K562 (cell line): ENCODE data around the gene MCRS1. TPM values are rescaled to one million over a fixed set of nuclear protein-coding genes. Genes with fewer than 3 reads are reported as not detected.

Experiments used
- ATAC-seq: fragments of 200-7000 bp; cut with Tn5 transposase; 3 replicates; pipeline ENCODE4 v1.9.1; 2020; ENCODE audit warnings: moderate library complexity
- BruUV-seq: library from RNA; stranded (reverse); fragments of 400-500 nt; replicated peaks from 2 replicates; lab custom pipeline; 2021; lab: Mats Ljungman, UMichigan
- CTCF ChIA-PET: fragments of 300-600 bp; formaldehyde crosslinking; extraction: SDS; loops from one replicate; lab custom pipeline; 2021; ENCODE audit warnings: low intra/inter-chr PET ratio; lab: Yijun Ruan, JAX
- POLR2A ChIA-PET: fragments of 300-600, 350-650 bp; sonication (Branson Sonifier 250); formaldehyde crosslinking; extraction: SDS; loops from one replicate; lab custom pipeline; 2021; ENCODE audit warnings: antibody characterized with exemption, inconsistent platforms; lab: Yijun Ruan, JAX
- DNase-seq, 4 experiments: peaks; one replicate each; pipeline versions ENCODE4 v3.0.0 to v3.0.0-alpha.2; 2011 to 2018; ENCODE audit warnings: low spot score in 3 of 4, mixed read lengths in 3 of 4; ENCODE audit errors: extremely low read depth in 1 of 4
- FAIRE-seq: peaks from 2 replicates; lab custom pipeline; 2011; peaks lifted over from hg19 to GRCh38; lab: Jason Lieb, UNC
- H2AFZ ChIP-seq: 2 replicates; pipeline ENCODE4 v1.6.0; 2011; ENCODE audit warnings: low read depth, low read length, control low read depth, inconsistent platforms
- H3K27ac ChIP-seq: fragments of 200-600 bp; 3 replicates; pipeline ENCODE4 v1.8.0; 2011; ENCODE audit warnings: low read depth, mild to moderate bottlenecking, control low read depth, inconsistent platforms, low read length, moderate library complexity, mixed read lengths; ENCODE audit errors: extremely low read depth
- H3K27me3 ChIP-seq, 2 experiments: fragments of 300-600 bp in 1 of 2; 2 replicates in 1 of 2; 3 replicates in 1 of 2; pipeline versions ENCODE4 v1.6.0 to v1.8.0; 2011; ENCODE audit warnings: inconsistent platforms in 2 of 2, low read length in 2 of 2, mild to moderate bottlenecking in 1 of 2, mixed read lengths in 1 of 2, moderate library complexity in 1 of 2; ENCODE audit not compliant: control insufficient read depth in 2 of 2, insufficient read depth in 2 of 2
- H3K36me3 ChIP-seq: fragments of 300-600 bp; 3 replicates; pipeline ENCODE4 v1.8.0; 2011; ENCODE audit warnings: mild to moderate bottlenecking, low read length, inconsistent platforms; ENCODE audit not compliant: control insufficient read depth, insufficient read depth
- H3K4me1 ChIP-seq, 2 experiments: fragments of 200-600 bp in 1 of 2; replicated peaks in 1 of 2; 2 replicates in 1 of 2; 3 replicates in 1 of 2; pipeline versions ENCODE4 v1.5.1 to v1.8.0; 2011; ENCODE audit warnings: inconsistent platforms in 2 of 2, low read length in 2 of 2, mild to moderate bottlenecking in 1 of 2, mixed read lengths in 1 of 2, moderate library complexity in 1 of 2; ENCODE audit not compliant: control insufficient read depth in 2 of 2, insufficient read depth in 2 of 2
- H3K4me2 ChIP-seq: 2 replicates; pipeline ENCODE4 v1.6.1; 2011; ENCODE audit warnings: low read length, control low read depth, inconsistent platforms, mixed read lengths; ENCODE audit not compliant: insufficient read depth
- H3K4me3 ChIP-seq: fragments of 200-600 bp; sonication (generic), shearing (Covaris generic); 2 replicates; pipeline ENCODE4 v1.5.1; 2016; ENCODE audit warnings: control low read depth, inconsistent platforms
- H3K79me2 ChIP-seq: fragments of 200-600 bp; 3 replicates; pipeline ENCODE4 v1.8.0; 2011; ENCODE audit warnings: low read length, inconsistent platforms; ENCODE audit not compliant: control insufficient read depth, insufficient read depth
- H3K9ac ChIP-seq, 2 experiments: 2 replicates each; pipeline versions ENCODE4 v1.6.0 to v1.6.1; 2011; ENCODE audit warnings: low read depth in 2 of 2, low read length in 2 of 2, control low read depth in 1 of 2, inconsistent platforms in 1 of 2, mild to moderate bottlenecking in 1 of 2, mixed read lengths in 1 of 2; ENCODE audit not compliant: insufficient read depth in 1 of 2
- H3K9me1 ChIP-seq: one replicate; pipeline ENCODE4 v1.6.0; 2011; ENCODE audit warnings: inconsistent platforms, mild to moderate bottlenecking, low read length, moderate library complexity; ENCODE audit not compliant: control insufficient read depth, insufficient read depth
- H3K9me3 ChIP-seq: replicated peaks from 2 replicates; pipeline ENCODE4 v1.5.1; 2011; ENCODE audit warnings: low read depth, low read length, inconsistent platforms; ENCODE audit not compliant: control insufficient read depth, insufficient read depth
- H4K20me1 ChIP-seq: replicated peaks from 2 replicates; pipeline ENCODE4 v1.6.1; 2011; ENCODE audit warnings: low read length, inconsistent platforms, mixed read lengths; ENCODE audit not compliant: control insufficient read depth, insufficient read depth
- BRD9 ChIP-seq: fragments of 450-650 bp; IDR thresholded peaks from 2 replicates; pipeline ENCODE4 v1.6.1; 2018; ENCODE audit warnings: low read depth; ENCODE audit not compliant: partially characterized antibody
- ILF3 ChIP-seq: fragments of 450-650 bp; IDR thresholded peaks from 2 replicates; pipeline ENCODE4 v1.6.1; 2018; ENCODE audit warnings: antibody characterized with exemption, mild to moderate bottlenecking, moderate library complexity, borderline replicate concordance
- PCBP2 ChIP-seq: fragments of 200-400 bp; formaldehyde crosslinking; IDR thresholded peaks from 2 replicates; pipeline ENCODE4 v1.6.1; 2018; ENCODE audit warnings: low read length, low read depth, mild to moderate bottlenecking, moderate library complexity; ENCODE audit not compliant: poor library complexity, severe bottlenecking
- SRF ChIP-seq, 2 experiments: fragments of 250-450, 450-650 bp in 1 of 2; sonication (Bioruptor Pico) in 1 of 2; sonication (generic) in 1 of 2; formaldehyde crosslinking; IDR thresholded peaks; 2 replicates each; pipeline versions ENCODE4 v1.5.0 to v1.5.1; 2020 to 2022; ENCODE audit warnings: mild to moderate bottlenecking in 1 of 2, missing genetic modification reagents in 1 of 2
- YY1 ChIP-seq, 3 experiments: IDR thresholded peaks; 2 replicates each; pipeline ENCODE4 v1.6.1; 2011; ENCODE audit warnings: low read length in 2 of 3, mild to moderate bottlenecking in 2 of 3, moderate library complexity in 2 of 3, borderline replicate concordance in 1 of 3, control low read depth in 1 of 3, low read depth in 1 of 3; ENCODE audit not compliant: insufficient read depth in 3 of 3, insufficient replicate concordance in 2 of 3, control insufficient read depth in 1 of 3, insufficient read length in 1 of 3; ENCODE audit errors: extremely low read depth in 1 of 3
- ZBTB8A ChIP-seq: fragments of 450-650 bp; IDR thresholded peaks from 2 replicates; pipeline ENCODE4 v1.6.1; 2018; ENCODE audit warnings: mild to moderate bottlenecking, moderate library complexity; ENCODE audit not compliant: partially characterized antibody
- ZNF253 ChIP-seq: fragments of 250-450 bp; sonication (Bioruptor Pico); conservative IDR thresholded peaks from 2 replicates; pipeline ENCODE4 v1.6.1; 2021; ENCODE audit warnings: mild to moderate bottlenecking
- ZNF3 ChIP-seq: fragments of 250-450 bp; sonication (Bioruptor Pico); IDR thresholded peaks from 2 replicates; pipeline ENCODE4 v1.5.0; 2021; ENCODE audit warnings: mild to moderate bottlenecking, moderate library complexity
- ZNF316 ChIP-seq: fragments of 450-650 bp; IDR thresholded peaks from 2 replicates; pipeline ENCODE4 v1.6.1; 2016
- ZNF561 ChIP-seq: fragments of 450-650 bp; formaldehyde crosslinking; conservative IDR thresholded peaks from 2 replicates; pipeline ENCODE4 v1.4.0; 2020; ENCODE audit warnings: mild to moderate bottlenecking, moderate library complexity
- WGBS: fragments of 100-300 bp; shearing (Covaris generic); methylation state at CpG from one replicate; pipeline ENCODE4 v1.1.6; 2016; ENCODE audit warnings: low coverage, mixed read lengths; ENCODE audit not compliant: insufficient coverage; ENCODE audit errors: missing lambda C conversion rate; 5-methylcytosine and 5-hydroxymethylcytosine counted together
- in situ Hi-C: fragments of 300-500 bp; cut with MboI; formaldehyde crosslinking; loops from 4 replicates; pipeline ENCODE4 v1.15.0; 2018; ENCODE audit warnings: inconsistent platforms, mixed read lengths
- intact Hi-C: fragments of 100-400 bp; cut with micrococcal nuclease; formaldehyde crosslinking; loops from 2 replicates; pipeline ENCODE4 v1.14.2; 2022
- polyA plus RNA-seq, 8 experiments: library from polyadenylated mRNA; depleted of rRNA in 4 of 8; stranded (reverse) in 5 of 8; unstranded in 3 of 8; fragments of >200 nt; fragmentation: Nextera tagmentation in 2 of 8; fragmentation: Illumina TruSeq in 1 of 8; extraction: Ambion mirVana in 2 of 8; extraction: Trizol in 1 of 8; gene quantifications; 2 replicates each; pipeline versions ENCODE4 v1.2.1 to v1.2.3, GENCODE V29; 2011 to 2014; ENCODE audit warnings: inconsistent platforms in 1 of 8, missing spikeins in 1 of 8
- total RNA-seq, 7 experiments: library from RNA; depleted of rRNA in 6 of 7; stranded (reverse); fragments of >200 nt in 6 of 7; fragmentation: Illumina TruSeq in 2 of 7; extraction: Trizol in 2 of 7; gene quantifications; 2 replicates each; pipeline versions ENCODE4 v1.2.1 to v1.2.3, GENCODE V29; 2011 to 2021; ENCODE audit warnings: low replicate concordance in 1 of 7
- TF ChIP-seq, protein P1 (sequence below): sonication (generic); formaldehyde crosslinking; IDR thresholded peaks from 2 replicates; pipeline ENCODE4 v1.8.0; 2023; ENCODE audit warnings: mild to moderate bottlenecking, missing genetic modification reagents
- TF ChIP-seq, protein P2 (sequence below): fragments of 450-650 bp; IDR thresholded peaks from 2 replicates; pipeline ENCODE4 v1.6.1; 2017; ENCODE audit warnings: antibody characterized with exemption, mild to moderate bottlenecking

The MCRS1 gene
- total and polyA plus RNA-seq, 9 of the 15 experiments (the other 6 are each of a cell fraction or from before 2014, with no cell fraction given), result 50.0 to 100 (median 73.2) TPM

DNA sequence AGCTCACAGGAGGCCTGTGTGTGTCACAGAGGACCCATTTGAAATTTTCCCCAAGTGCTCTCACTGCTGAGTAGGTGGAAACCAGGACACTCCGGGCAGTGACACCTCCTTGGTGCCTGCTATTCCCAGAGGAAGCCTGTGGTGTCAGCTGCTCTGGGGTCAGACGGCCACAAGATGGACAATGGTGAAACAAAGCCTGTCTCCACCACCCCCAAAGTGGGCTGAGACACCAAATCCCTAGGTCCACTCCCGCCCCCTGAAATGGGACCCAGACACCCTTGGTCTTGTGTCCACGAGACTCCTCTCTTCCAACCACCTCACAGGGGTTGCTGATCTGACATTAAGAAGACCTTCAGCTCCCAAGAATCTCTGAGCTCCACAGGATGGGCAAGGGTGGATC is 22.1 kb downstream of the MCRS1 start:
- H3K9me1 ChIP-seq, result peaks cover 3% of the 10 kb centered on the region
- H3K4me3 ChIP-seq, result no peak overlapping the region
- in situ Hi-C loops (no loop called here), intact Hi-C loops (no loop called here)
- no peak for ATAC-seq
- no peak for TF ChIP-seq PCBP2
- TF ChIP-seq, protein P1, sequence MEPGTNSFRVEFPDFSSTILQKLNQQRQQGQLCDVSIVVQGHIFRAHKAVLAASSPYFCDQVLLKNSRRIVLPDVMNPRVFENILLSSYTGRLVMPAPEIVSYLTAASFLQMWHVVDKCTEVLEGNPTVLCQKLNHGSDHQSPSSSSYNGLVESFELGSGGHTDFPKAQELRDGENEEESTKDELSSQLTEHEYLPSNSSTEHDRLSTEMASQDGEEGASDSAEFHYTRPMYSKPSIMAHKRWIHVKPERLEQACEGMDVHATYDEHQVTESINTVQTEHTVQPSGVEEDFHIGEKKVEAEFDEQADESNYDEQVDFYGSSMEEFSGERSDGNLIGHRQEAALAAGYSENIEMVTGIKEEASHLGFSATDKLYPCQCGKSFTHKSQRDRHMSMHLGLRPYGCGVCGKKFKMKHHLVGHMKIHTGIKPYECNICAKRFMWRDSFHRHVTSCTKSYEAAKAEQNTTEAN (CRISPR knock-in tag), result no peak
- no peak for TF ChIP-seq ZNF3 (CRISPR knock-in tag)
- no peak for TF ChIP-seq ZNF561
- TF ChIP-seq, protein P2, sequence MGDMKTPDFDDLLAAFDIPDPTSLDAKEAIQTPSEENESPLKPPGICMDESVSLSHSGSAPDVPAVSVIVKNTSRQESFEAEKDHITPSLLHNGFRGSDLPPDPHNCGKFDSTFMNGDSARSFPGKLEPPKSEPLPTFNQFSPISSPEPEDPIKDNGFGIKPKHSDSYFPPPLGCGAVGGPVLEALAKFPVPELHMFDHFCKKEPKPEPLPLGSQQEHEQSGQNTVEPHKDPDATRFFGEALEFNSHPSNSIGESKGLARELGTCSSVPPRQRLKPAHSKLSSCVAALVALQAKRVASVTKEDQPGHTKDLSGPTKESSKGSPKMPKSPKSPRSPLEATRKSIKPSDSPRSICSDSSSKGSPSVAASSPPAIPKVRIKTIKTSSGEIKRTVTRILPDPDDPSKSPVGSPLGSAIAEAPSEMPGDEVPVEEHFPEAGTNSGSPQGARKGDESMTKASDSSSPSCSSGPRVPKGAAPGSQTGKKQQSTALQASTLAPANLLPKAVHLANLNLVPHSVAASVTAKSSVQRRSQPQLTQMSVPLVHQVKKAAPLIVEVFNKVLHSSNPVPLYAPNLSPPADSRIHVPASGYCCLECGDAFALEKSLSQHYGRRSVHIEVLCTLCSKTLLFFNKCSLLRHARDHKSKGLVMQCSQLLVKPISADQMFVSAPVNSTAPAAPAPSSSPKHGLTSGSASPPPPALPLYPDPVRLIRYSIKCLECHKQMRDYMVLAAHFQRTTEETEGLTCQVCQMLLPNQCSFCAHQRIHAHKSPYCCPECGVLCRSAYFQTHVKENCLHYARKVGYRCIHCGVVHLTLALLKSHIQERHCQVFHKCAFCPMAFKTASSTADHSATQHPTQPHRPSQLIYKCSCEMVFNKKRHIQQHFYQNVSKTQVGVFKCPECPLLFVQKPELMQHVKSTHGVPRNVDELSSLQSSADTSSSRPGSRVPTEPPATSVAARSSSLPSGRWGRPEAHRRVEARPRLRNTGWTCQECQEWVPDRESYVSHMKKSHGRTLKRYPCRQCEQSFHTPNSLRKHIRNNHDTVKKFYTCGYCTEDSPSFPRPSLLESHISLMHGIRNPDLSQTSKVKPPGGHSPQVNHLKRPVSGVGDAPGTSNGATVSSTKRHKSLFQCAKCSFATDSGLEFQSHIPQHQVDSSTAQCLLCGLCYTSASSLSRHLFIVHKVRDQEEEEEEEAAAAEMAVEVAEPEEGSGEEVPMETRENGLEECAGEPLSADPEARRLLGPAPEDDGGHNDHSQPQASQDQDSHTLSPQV, result no peak
- no peak for TF ChIP-seq ZNF316
- TF ChIP-seq ILF3, result no peak
- no peak for TF ChIP-seq ZNF253 (CRISPR knock-in tag)
- no peak for TF ChIP-seq YY1 (IDR thresholded peaks at IDR 0.05; ENCODE audit: borderline replicate concordance in 1 of 3, control insufficient read depth in 1 of 3, extremely low read depth in 1 of 3, insufficient read depth in 3 of 3, insufficient read length in 1 of 3, insufficient replicate concordance in 2 of 3, low read depth in 1 of 3, low read length in 2 of 3)
- TF ChIP-seq ZBTB8A, result no peak
- TF ChIP-seq BRD9, result no peak
- no peak for TF ChIP-seq SRF (CRISPR knock-in tag; IDR thresholded peaks at IDR 0.05)
- H3K4me2 ChIP-seq, result no peak overlapping the region
- H4K20me1 ChIP-seq, result no peaks in the 10 kb centered on the region
- DNase-seq, result no peak
- peaks cover 13 to 35% of the 10 kb centered on the region in 2 experiments; a peak in 4 of 5 replicates for H3K27me3 ChIP-seq
- BruUV-seq, result no TSS peak
- H3K27ac ChIP-seq, result no peak overlapping the region
- POLR2A ChIA-PET, result interaction anchor here (0.6 to 1.8 kb wide), 5 partner anchors 8 to 115 kb away, joined by 3 to 5 read pairs (median 3); no protein-coding TSS in a partner anchor
- H3K9ac ChIP-seq, result no peak overlapping the region
- peaks cover 0 to 24% of the 10 kb centered on the region in 2 experiments; a peak in 2 of 5 replicates for H3K4me1 ChIP-seq
- FAIRE-seq, result no peak
- CTCF ChIA-PET, result no interaction called here
- no peaks in the 10 kb centered on the region for H3K79me2 ChIP-seq
- WGBS, result 7% methylated on average over 4 of the region's 4 CpGs
- no peaks in the 10 kb centered on the region for H3K36me3 ChIP-seq
- H3K9me3 ChIP-seq, result no peaks in the 10 kb centered on the region
- no peak overlapping the region for H2AFZ ChIP-seq
